Measurements from ENCODE around the gene AFP. TPM values are rescaled to one million over a fixed set of nuclear protein-coding genes. Genes with fewer than 3 reads are reported as not detected.

AFP gene
- polyA plus RNA-seq, 1 donor (not counting 4 experiments of a cell fraction or from before 2014, with no cell fraction given) = 1.8 TPM

DNA sequence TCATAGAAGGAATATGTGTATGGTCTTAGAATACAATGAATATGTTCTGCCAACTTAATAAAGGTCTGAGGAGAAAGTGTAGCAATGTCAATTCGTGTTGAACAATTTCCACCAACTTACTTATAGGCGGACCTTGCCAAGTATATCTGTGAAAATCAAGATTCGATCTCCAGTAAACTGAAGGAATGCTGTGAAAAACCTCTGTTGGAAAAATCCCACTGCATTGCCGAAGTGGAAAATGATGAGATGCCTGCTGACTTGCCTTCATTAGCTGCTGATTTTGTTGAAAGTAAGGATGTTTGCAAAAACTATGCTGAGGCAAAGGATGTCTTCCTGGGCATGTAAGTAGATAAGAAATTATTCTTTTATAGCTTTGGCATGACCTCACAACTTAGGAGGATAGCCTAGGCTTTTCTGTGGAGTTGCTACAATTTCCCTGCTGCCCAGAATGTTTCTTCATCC is 22.7 kb upstream of the AFP start:
- no peak overlapping the region for H3K4me2 ChIP-seq (ENCODE audit: control insufficient read depth, extremely low read depth, insufficient read depth, low read depth, low read length)
- no peaks in the 10 kb centered on the region for H3K27me3 ChIP-seq (ENCODE audit: control insufficient read depth, extremely low read depth, insufficient read depth, low read length)
- no peak overlapping the region for H3K4me3 ChIP-seq (ENCODE audit: control insufficient read depth in 2 of 3, extremely low read depth in 1 of 3, insufficient read depth in 2 of 3, low read depth in 1 of 3, low read length in 3 of 3)
- no peak overlapping the region for H3K27ac ChIP-seq (ENCODE audit: control insufficient read depth, insufficient read depth, low read length)
- H3K79me2 ChIP-seq (ENCODE audit: control insufficient read depth, insufficient read depth, low read length) = no peaks in the 10 kb centered on the region
- no peaks in the 10 kb centered on the region for H4K20me1 ChIP-seq (ENCODE audit: control insufficient read depth, extremely low read depth, insufficient read depth, low read length)
- H2AFZ ChIP-seq (ENCODE audit: control insufficient read depth, low read length) = no peak overlapping the region
- H3K9ac ChIP-seq (ENCODE audit: control insufficient read depth, extremely low read depth, insufficient read depth, low read length) = no peak overlapping the region
- no peaks in the 10 kb centered on the region for H3K36me3 ChIP-seq (ENCODE audit: control insufficient read depth in 2 of 2, extremely low read depth in 1 of 2, insufficient read depth in 2 of 2, low read length in 2 of 2)
- no peaks in the 10 kb centered on the region for H3K9me3 ChIP-seq (ENCODE audit: control insufficient read depth, low read depth, low read length)
- no peaks in the 10 kb centered on the region for H3K4me1 ChIP-seq (ENCODE audit: control insufficient read depth, extremely low read depth, insufficient read depth, low read length)
- no peaks in the 10 kb centered on the region for H3K9me1 ChIP-seq (ENCODE audit: control insufficient read depth, extremely low read depth, insufficient read depth, low read length)
- TF ChIP-seq EZH2 (IDR thresholded peaks at IDR 0.05; ENCODE audit: low read length) = no peak
- TF ChIP-seq, protein P1, sequence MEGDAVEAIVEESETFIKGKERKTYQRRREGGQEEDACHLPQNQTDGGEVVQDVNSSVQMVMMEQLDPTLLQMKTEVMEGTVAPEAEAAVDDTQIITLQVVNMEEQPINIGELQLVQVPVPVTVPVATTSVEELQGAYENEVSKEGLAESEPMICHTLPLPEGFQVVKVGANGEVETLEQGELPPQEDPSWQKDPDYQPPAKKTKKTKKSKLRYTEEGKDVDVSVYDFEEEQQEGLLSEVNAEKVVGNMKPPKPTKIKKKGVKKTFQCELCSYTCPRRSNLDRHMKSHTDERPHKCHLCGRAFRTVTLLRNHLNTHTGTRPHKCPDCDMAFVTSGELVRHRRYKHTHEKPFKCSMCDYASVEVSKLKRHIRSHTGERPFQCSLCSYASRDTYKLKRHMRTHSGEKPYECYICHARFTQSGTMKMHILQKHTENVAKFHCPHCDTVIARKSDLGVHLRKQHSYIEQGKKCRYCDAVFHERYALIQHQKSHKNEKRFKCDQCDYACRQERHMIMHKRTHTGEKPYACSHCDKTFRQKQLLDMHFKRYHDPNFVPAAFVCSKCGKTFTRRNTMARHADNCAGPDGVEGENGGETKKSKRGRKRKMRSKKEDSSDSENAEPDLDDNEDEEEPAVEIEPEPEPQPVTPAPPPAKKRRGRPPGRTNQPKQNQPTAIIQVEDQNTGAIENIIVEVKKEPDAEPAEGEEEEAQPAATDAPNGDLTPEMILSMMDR (optimal IDR thresholded peaks at IDR 0.05 in 1 of 3, IDR thresholded peaks at IDR 0.05 in 1 of 3, conservative IDR thresholded peaks at IDR 0.05 in 1 of 3; ENCODE audit: extremely low read depth in 1 of 3, insufficient read depth in 2 of 3, low read length in 3 of 3) = no peak
- no peak for FAIRE-seq
- dilution Hi-C loops (cut with MboI; ENCODE audit: extremely low pct_ligation_motif_present, low sequenced_read_pairs) = no loop called here
- DNase-seq (ENCODE audit: low read depth, low spot score) = no peak

DNA sequence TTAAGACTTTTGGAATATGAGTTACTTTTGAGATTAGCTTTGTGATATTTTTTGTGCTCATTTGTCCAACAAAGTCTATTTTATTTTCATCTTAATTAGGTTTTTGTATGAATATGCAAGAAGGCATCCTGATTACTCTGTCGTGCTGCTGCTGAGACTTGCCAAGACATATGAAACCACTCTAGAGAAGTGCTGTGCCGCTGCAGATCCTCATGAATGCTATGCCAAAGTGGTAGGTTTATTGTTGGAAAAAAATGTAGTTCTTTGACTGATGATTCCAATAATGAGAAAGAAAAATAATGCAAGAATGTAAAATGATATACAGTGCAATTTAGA is 21.1 kb upstream of the AFP start:
- no peak for TF ChIP-seq EZH2 (IDR thresholded peaks at IDR 0.05; ENCODE audit: low read length)
- TF ChIP-seq, protein P1 (optimal IDR thresholded peaks at IDR 0.05 in 1 of 3, IDR thresholded peaks at IDR 0.05 in 1 of 3, conservative IDR thresholded peaks at IDR 0.05 in 1 of 3; ENCODE audit: extremely low read depth in 1 of 3, insufficient read depth in 2 of 3, low read length in 3 of 3) = no peak

More for the DNA sequence above, 21.1 kb upstream of the AFP start:
- no peak overlapping the region for H2AFZ ChIP-seq (ENCODE audit: control insufficient read depth, low read length)
- H3K9me3 ChIP-seq (ENCODE audit: control insufficient read depth, low read depth, low read length) = no peaks in the 10 kb centered on the region
- no peaks in the 10 kb centered on the region for H4K20me1 ChIP-seq (ENCODE audit: control insufficient read depth, extremely low read depth, insufficient read depth, low read length)
- H3K27ac ChIP-seq (ENCODE audit: control insufficient read depth, insufficient read depth, low read length) = no peak overlapping the region
- no peak overlapping the region for H3K4me3 ChIP-seq (ENCODE audit: control insufficient read depth in 2 of 3, extremely low read depth in 1 of 3, insufficient read depth in 2 of 3, low read depth in 1 of 3, low read length in 3 of 3)
- dilution Hi-C loops (cut with MboI; ENCODE audit: extremely low pct_ligation_motif_present, low sequenced_read_pairs) = no loop called here
- H3K9ac ChIP-seq (ENCODE audit: control insufficient read depth, extremely low read depth, insufficient read depth, low read length) = no peak overlapping the region
- FAIRE-seq = no peak
- H3K36me3 ChIP-seq (ENCODE audit: control insufficient read depth in 2 of 2, extremely low read depth in 1 of 2, insufficient read depth in 2 of 2, low read length in 2 of 2) = no peaks in the 10 kb centered on the region
- no peaks in the 10 kb centered on the region for H3K4me1 ChIP-seq (ENCODE audit: control insufficient read depth, extremely low read depth, insufficient read depth, low read length)
- H3K9me1 ChIP-seq (ENCODE audit: control insufficient read depth, extremely low read depth, insufficient read depth, low read length) = no peaks in the 10 kb centered on the region
- no peak overlapping the region for H3K4me2 ChIP-seq (ENCODE audit: control insufficient read depth, extremely low read depth, insufficient read depth, low read depth, low read length)
- no peaks in the 10 kb centered on the region for H3K79me2 ChIP-seq (ENCODE audit: control insufficient read depth, insufficient read depth, low read length)
- no peak for DNase-seq (ENCODE audit: low read depth, low spot score)
- H3K27me3 ChIP-seq (ENCODE audit: control insufficient read depth, extremely low read depth, insufficient read depth, low read length) = no peaks in the 10 kb centered on the region

Measured in keratinocyte (primary cell).